Cerebellar nuclear complex (tissue), 1 donor: ENCODE results near the gene NUTF2.

Source experiments
- DNase-seq, 2 experiments: peaks; one replicate each; lab custom pipeline; 2025; lab: John Stamatoyannopoulos, UW

NUTF2 gene

GRCh38 chr16:67837811-67838210 lies 8.9 kb upstream of the NUTF2 start:
- DNase-seq = no peak

- DNase-seq = no peak
These were observed 5.4 kb upstream of the NUTF2 start for GRCh38 chr16:67841198-67841815.

GRCh38 chr16:67841816-67842508 lies 4.8 kb upstream of the NUTF2 start, which contains the start of gene THAP11:
Gene THAP11 (plus strand): TSS chr16:67842320. CDS start chr16:67842555, 235 bp downstream.
- peak in 1 of 2 experiments; percentile 86 for DNase-seq

GRCh38 chr16:67842509-67843342 lies 4.0 kb upstream of the NUTF2 start:
- DNase-seq = no peak

GRCh38 chr16:67843343-67843765 lies 3.4 kb upstream of the NUTF2 start:
- DNase-seq = no peak

- DNase-seq = no peak
These were observed 2.2 kb upstream of the NUTF2 start for GRCh38 chr16:67844497-67844896.

- no peak for DNase-seq
These were observed 1.3 kb upstream of the NUTF2 start for GRCh38 chr16:67845291-67846062.

- no peak for DNase-seq
These were observed 742 bp upstream of the NUTF2 start for GRCh38 chr16:67846063-67846319.

GRCh38 chr16:67847064-67847861 lies 530 bp downstream of the NUTF2 start, which contains the start of gene CENPT:
Gene CENPT (minus strand): TSS chr16:67847693. CDS start chr16:67833859, 13,834 bp downstream.
- no peak for DNase-seq

- DNase-seq = no peak
These were observed 1.4 kb downstream of the NUTF2 start for GRCh38 chr16:67848118-67848517.

- no peak for DNase-seq
These were observed 6.9 kb downstream of the NUTF2 start for GRCh38 chr16:67853670-67854069.

GRCh38 chr16:67855789-67856188 lies 9.1 kb downstream of the NUTF2 start:
- DNase-seq = no peak

GRCh38 chr16:67856927-67857546 lies 10.3 kb downstream of the NUTF2 start:
- DNase-seq = no peak

- no peak for DNase-seq
These were observed 11.0 kb downstream of the NUTF2 start for GRCh38 chr16:67857547-67858233.

- DNase-seq = no peak
These were observed 11.8 kb downstream of the NUTF2 start for GRCh38 chr16:67858500-67858899.

- DNase-seq = no peak
These were observed 14.1 kb downstream of the NUTF2 start for GRCh38 chr16:67860589-67861398.

- DNase-seq = no peak
These were observed 15.1 kb downstream of the NUTF2 start for GRCh38 chr16:67861877-67862276.

GRCh38 chr16:67862623-67863583 lies 16.2 kb downstream of the NUTF2 start:
- peak; percentile 78 to 79 for DNase-seq
